Measurements from ENCODE around the gene APP.

Gene APP

GRCh38 chr21:26118938-26119540 is 51.5 kb downstream of the APP start:
- no peak for TF ChIP-seq CTCF (IDR thresholded peaks at IDR 0.05; ENCODE audit: low read depth, low read length)
- no peak for DNase-seq (ENCODE audit: low read depth in 2 of 2)
- no peak overlapping the region for H3K4me3 ChIP-seq (replicated peaks in 1 of 2; ENCODE audit: low read depth in 2 of 2, low read length in 2 of 2)

- TF ChIP-seq CTCF (IDR thresholded peaks at IDR 0.05; ENCODE audit: low read depth, low read length) = no peak
- DNase-seq (ENCODE audit: low read depth in 2 of 2) = no peak
- no peak overlapping the region for H3K4me3 ChIP-seq (replicated peaks in 1 of 2; ENCODE audit: low read depth in 2 of 2, low read length in 2 of 2)
Observed at GRCh38 chr21:26117972-26118367, 52.6 kb downstream of the APP start.

- no peak overlapping the region for H3K4me3 ChIP-seq (replicated peaks in 1 of 2; ENCODE audit: low read depth in 2 of 2, low read length in 2 of 2)
- DNase-seq (ENCODE audit: low read depth in 2 of 2) = no peak
- TF ChIP-seq CTCF (IDR thresholded peaks at IDR 0.05; ENCODE audit: low read depth, low read length) = no peak
Observed at GRCh38 chr21:26117324-26117971, 53.1 kb downstream of the APP start.

GRCh38 chr21:26116456-26117011 is 54.0 kb downstream of the APP start:
- DNase-seq (ENCODE audit: low read depth in 2 of 2) = peak; percentile 46 to 68
- TF ChIP-seq CTCF (IDR thresholded peaks at IDR 0.05; ENCODE audit: low read depth, low read length) = no peak
- no peak overlapping the region for H3K4me3 ChIP-seq (replicated peaks in 1 of 2; ENCODE audit: low read depth in 2 of 2, low read length in 2 of 2)

- peak; percentile 80 to 91 for DNase-seq (ENCODE audit: low read depth in 2 of 2)
- no peak for TF ChIP-seq CTCF (IDR thresholded peaks at IDR 0.05; ENCODE audit: low read depth, low read length)
- H3K4me3 ChIP-seq (replicated peaks in 1 of 2; ENCODE audit: low read depth in 2 of 2, low read length in 2 of 2) = no peak overlapping the region
Observed at GRCh38 chr21:26115899-26116298, 54.7 kb downstream of the APP start.

- DNase-seq (ENCODE audit: low read depth in 2 of 2) = peak; percentile 43 to 51
- H3K4me3 ChIP-seq (replicated peaks in 1 of 2; ENCODE audit: low read depth in 2 of 2, low read length in 2 of 2) = no peak overlapping the region
- no peak for TF ChIP-seq CTCF (IDR thresholded peaks at IDR 0.05; ENCODE audit: low read depth, low read length)
Observed at GRCh38 chr21:26115305-26115704, 55.3 kb downstream of the APP start.

Data from cardiac fibroblast (primary cell).